GM03348 (cell line): ENCODE data around the gene MTRR.
"Not testable (repeated sequence)": the region's sequence is repeated elsewhere in the genome, so short reads cannot be mapped to it uniquely, and the experiment has no call there.

ENCODE experiments used
- DNase-seq: peaks from one replicate; pipeline ENCODE4 v3.0.0; 2012; ENCODE audit warnings: low spot score

MTRR gene

GRCh38 chr5:7897014-7897600, 28.2 kb downstream of the MTRR start:
- peak; percentile 9 for DNase-seq

GRCh38 chr5:7902201-7902600, 33.3 kb downstream of the MTRR start:
- DNase-seq, result no peak

- DNase-seq, result no peak
Observed at GRCh38 chr5:7902666-7903625, 34.0 kb downstream of the MTRR start.

- peak; percentile 29 for DNase-seq
Observed at GRCh38 chr5:7904170-7904569, 35.2 kb downstream of the MTRR start.

- no peak for DNase-seq
Observed at GRCh38 chr5:7907612-7908011, 38.7 kb downstream of the MTRR start.

- DNase-seq, result no peak
Observed at GRCh38 chr5:7908317-7908716, 39.4 kb downstream of the MTRR start.

GRCh38 chr5:7910738-7911428, 41.9 kb downstream of the MTRR start:
- no peak for DNase-seq

GRCh38 chr5:7911429-7911771, 42.5 kb downstream of the MTRR start:
- not testable (repeated sequence) for DNase-seq

GRCh38 chr5:7916171-7916804, 47.3 kb downstream of the MTRR start:
- no peak for DNase-seq

GRCh38 chr5:7917130-7918123, 48.5 kb downstream of the MTRR start:
- no peak for DNase-seq

- DNase-seq, result peak; percentile 77
Observed at GRCh38 chr5:7925961-7926695, 57.2 kb downstream of the MTRR start.

GRCh38 chr5:7926720-7927119, 57.8 kb downstream of the MTRR start:
- DNase-seq, result no peak

GRCh38 chr5:7927466-7928375, 58.8 kb downstream of the MTRR start:
- DNase-seq, result peak; percentile 85

- DNase-seq, result no peak
Observed at GRCh38 chr5:7930011-7930410, 61.1 kb downstream of the MTRR start.

GRCh38 chr5:7941692-7942091, 72.7 kb downstream of the MTRR start:
- no peak for DNase-seq

- no peak for DNase-seq
Observed at GRCh38 chr5:7947301-7947700, 78.4 kb downstream of the MTRR start.
